HEK293 (cell line): ENCODE measurements around the gene DDN.
A peak's percentile ranks its signal among the peaks of the same experiment; 100 is the strongest.

Source experiments
- CTCF ChIA-PET: fragments of 350-600 bp; formaldehyde crosslinking; extraction: SDS; loops from one replicate; lab custom pipeline; 2021; ENCODE audit warnings: antibody characterized with exemption; lab: Yijun Ruan, JAX
- POLR2A ChIA-PET: fragments of 300-600 bp; formaldehyde crosslinking; extraction: SDS; loops from one replicate; lab custom pipeline; 2020; ENCODE audit warnings: antibody characterized with exemption, inconsistent platforms; lab: Yijun Ruan, JAX
- H3K27ac ChIP-seq: fragments of 200-500 bp; sonication (Bioruptor generic); 2 replicates; pipeline ENCODE4 v1.5.1; 2014; ENCODE audit warnings: low read depth, low read length, control low read depth, inconsistent platforms; ENCODE audit errors: extremely low read depth
- H3K36me3 ChIP-seq, 2 experiments: fragments of 200-500 bp in 1 of 2; sonication (Bioruptor generic) in 1 of 2; 1 replicate in 1 of 2; 2 replicates in 1 of 2; pipeline ENCODE4 v1.5.1; 2014 to 2017; ENCODE audit warnings: inconsistent platforms in 2 of 2, low read length in 2 of 2; ENCODE audit not compliant: control insufficient read depth in 2 of 2, insufficient read depth in 1 of 2
- H3K4me1 ChIP-seq: fragments of 200-500 bp; sonication (Bioruptor generic); 2 replicates; pipeline ENCODE4 v1.5.1; 2014; ENCODE audit warnings: mild to moderate bottlenecking, low read length, inconsistent platforms; ENCODE audit not compliant: control insufficient read depth, insufficient read depth
- H3K4me3 ChIP-seq: 2 replicates; pipeline ENCODE4 v1.5.1; 2011; ENCODE audit warnings: low read depth, mild to moderate bottlenecking, control low read depth, low read length, moderate library complexity
- H3K9me3 ChIP-seq: fragments of 200-500 bp; sonication (Bioruptor generic); 2 replicates; pipeline ENCODE4 v1.5.1; 2014; ENCODE audit warnings: low read depth, low read length, inconsistent platforms; ENCODE audit not compliant: control insufficient read depth, insufficient read depth
- BCL11B ChIP-seq: fragments of 450-650 bp; formaldehyde crosslinking; IDR thresholded peaks from 2 replicates; pipeline ENCODE4 v1.5.1; 2016; ENCODE audit warnings: low read depth, missing biosample characterization, missing genetic modification characterization
- PRDM2 ChIP-seq: fragments of 450-650 bp; formaldehyde crosslinking; IDR thresholded peaks from 2 replicates; pipeline ENCODE4 v1.5.1; 2016; ENCODE audit warnings: missing biosample characterization, missing genetic modification characterization, borderline replicate concordance
- ZNF133 ChIP-seq: fragments of 450-650 bp; formaldehyde crosslinking; IDR thresholded peaks from 2 replicates; pipeline ENCODE4 v1.5.1; 2016; ENCODE audit warnings: missing biosample characterization, missing genetic modification characterization
- ZNF155 ChIP-seq: fragments of 450-650 bp; formaldehyde crosslinking; IDR thresholded peaks from 2 replicates; pipeline ENCODE4 v1.5.1; 2016; ENCODE audit warnings: missing biosample characterization, missing genetic modification characterization
- ZNF280C ChIP-seq: fragments of 450-650 bp; formaldehyde crosslinking; IDR thresholded peaks from 2 replicates; pipeline ENCODE4 v1.5.1; 2016; ENCODE audit warnings: missing biosample characterization, missing genetic modification characterization
- ZNF280D ChIP-seq: fragments of 450-650 bp; formaldehyde crosslinking; IDR thresholded peaks from 2 replicates; pipeline ENCODE4 v1.5.1; 2016; ENCODE audit warnings: missing biosample characterization, missing genetic modification characterization
- ZNF529 ChIP-seq: fragments of 450-650 bp; formaldehyde crosslinking; IDR thresholded peaks from 2 replicates; pipeline ENCODE4 v1.5.1; 2017; ENCODE audit warnings: missing genetic modification characterization, missing biosample characterization; ENCODE audit not compliant: insufficient replicate concordance
- ZNF571 ChIP-seq: fragments of 450-650 bp; formaldehyde crosslinking; IDR thresholded peaks from 2 replicates; pipeline ENCODE4 v1.5.0; 2017; ENCODE audit warnings: missing biosample characterization, missing genetic modification characterization
- ZNF600 ChIP-seq: fragments of 450-650 bp; formaldehyde crosslinking; IDR thresholded peaks from 2 replicates; pipeline ENCODE4 v1.5.1; 2016; ENCODE audit warnings: missing biosample characterization, missing genetic modification characterization
- TF ChIP-seq, protein P1 (sequence below): fragments of 450-650 bp; formaldehyde crosslinking; IDR thresholded peaks from 2 replicates; pipeline ENCODE4 v1.5.1; 2016; ENCODE audit warnings: missing biosample characterization, missing genetic modification characterization

The DDN gene

DNA sequence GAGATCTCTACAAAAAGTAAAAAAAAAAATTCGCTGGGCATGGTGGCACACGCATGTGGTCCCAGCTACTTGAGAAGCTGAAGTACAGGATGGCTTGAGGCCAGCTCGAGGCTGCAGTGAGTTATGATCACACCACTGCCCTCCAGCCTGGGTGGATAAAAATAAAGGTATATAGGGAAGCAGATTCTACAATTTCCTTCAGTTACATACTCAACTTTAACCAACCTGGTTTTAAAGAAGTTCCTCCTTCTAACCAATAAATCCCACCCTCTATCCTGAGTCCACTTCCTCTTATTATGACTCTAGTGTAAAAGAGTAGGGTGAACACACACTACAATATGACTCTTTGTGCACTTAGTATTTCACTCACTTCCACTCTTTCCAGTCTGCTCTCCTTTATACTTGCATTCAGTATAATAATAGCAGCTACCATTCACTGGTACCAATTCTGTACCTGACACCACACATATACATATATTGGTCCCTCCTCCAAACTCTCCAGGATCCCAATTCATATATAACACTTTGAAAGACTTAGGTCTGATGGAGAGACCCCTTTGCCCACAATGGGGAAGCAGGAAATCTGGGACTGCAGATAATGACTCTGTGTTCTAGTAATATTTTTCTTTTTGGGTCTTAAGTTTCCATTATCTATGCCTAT lies 44.2 kb downstream of the DDN start (continued):
- TF ChIP-seq, protein P1, sequence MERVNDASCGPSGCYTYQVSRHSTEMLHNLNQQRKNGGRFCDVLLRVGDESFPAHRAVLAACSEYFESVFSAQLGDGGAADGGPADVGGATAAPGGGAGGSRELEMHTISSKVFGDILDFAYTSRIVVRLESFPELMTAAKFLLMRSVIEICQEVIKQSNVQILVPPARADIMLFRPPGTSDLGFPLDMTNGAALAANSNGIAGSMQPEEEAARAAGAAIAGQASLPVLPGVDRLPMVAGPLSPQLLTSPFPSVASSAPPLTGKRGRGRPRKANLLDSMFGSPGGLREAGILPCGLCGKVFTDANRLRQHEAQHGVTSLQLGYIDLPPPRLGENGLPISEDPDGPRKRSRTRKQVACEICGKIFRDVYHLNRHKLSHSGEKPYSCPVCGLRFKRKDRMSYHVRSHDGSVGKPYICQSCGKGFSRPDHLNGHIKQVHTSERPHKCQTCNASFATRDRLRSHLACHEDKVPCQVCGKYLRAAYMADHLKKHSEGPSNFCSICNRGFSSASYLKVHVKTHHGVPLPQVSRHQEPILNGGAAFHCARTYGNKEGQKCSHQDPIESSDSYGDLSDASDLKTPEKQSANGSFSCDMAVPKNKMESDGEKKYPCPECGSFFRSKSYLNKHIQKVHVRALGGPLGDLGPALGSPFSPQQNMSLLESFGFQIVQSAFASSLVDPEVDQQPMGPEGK, result no peak
- TF ChIP-seq ZNF133 (tag by site-specific recombination), result peak; percentile 98
- TF ChIP-seq ZNF280D (tag by site-specific recombination), result no peak

DNA sequence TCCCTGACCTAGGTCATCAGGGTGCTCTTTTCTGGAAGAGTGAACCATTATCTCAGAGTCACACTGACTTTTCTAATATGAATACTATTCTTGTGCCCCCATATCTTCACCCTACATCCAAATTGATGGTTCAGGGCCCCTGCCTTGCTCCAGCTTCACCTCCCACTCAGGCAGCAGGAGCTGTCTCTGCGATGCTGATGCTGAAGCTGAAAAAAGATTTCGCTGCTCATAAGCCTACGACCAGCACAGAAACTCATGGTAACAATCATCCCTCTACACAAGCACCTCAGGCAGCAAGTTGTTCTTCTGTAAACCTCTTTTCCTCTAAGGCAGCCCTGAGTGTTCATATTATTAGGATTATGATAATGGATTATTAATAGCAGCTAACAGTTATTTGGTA lies 45.1 kb downstream of the DDN start:
- ChIA-PET CTCF (interaction anchor here (0.6 to 8.9 kb wide), 6 partner anchors 14 to 101 kb away, joined by 3 to 64 read pairs (median 4); no protein-coding TSS in a partner anchor), POLR2A (interaction anchor here (1.1 kb wide), 1 partner anchor 11 kb away, joined by 3 read pairs; no protein-coding TSS in a partner anchor)
- no peaks in the 10 kb centered on the region for H3K4me1 ChIP-seq
- no peak overlapping the region for H3K4me3 ChIP-seq
- no peak overlapping the region for H3K27ac ChIP-seq
- peaks cover 13 to 42% of the 10 kb centered on the region in 2 experiments; a peak in 2 of 3 replicates for H3K36me3 ChIP-seq
- no peak for TF ChIP-seq ZNF571 (tag by site-specific recombination)
- TF ChIP-seq ZNF155, result no peak
- no peak for TF ChIP-seq ZNF600
- no peak for TF ChIP-seq ZNF280C (tag by site-specific recombination)
- no peak for TF ChIP-seq BCL11B
- TF ChIP-seq PRDM2, result no peak
- TF ChIP-seq ZNF529 (tag by site-specific recombination), result no peak
- no peaks in the 10 kb centered on the region for H3K9me3 ChIP-seq
